BE2C (cell line): ENCODE measurements around the gene AFF1.

Source experiments
- DNase-seq: peaks from one replicate; pipeline ENCODE4 v3.0.0-alpha.2; 2020
- H3K27me3 ChIP-seq: fragments of 250-450 bp; sonication (Bioruptor Pico); 2 replicates; pipeline ENCODE4 v1.5.1; 2020; ENCODE audit warnings: mild to moderate bottlenecking
- H3K36me3 ChIP-seq: fragments of 250-450 bp; sonication (Bioruptor Pico); 2 replicates; pipeline ENCODE4 v1.5.1; 2020; ENCODE audit warnings: mild to moderate bottlenecking
- H3K4me1 ChIP-seq: fragments of 250-450 bp; sonication (Bioruptor Pico); 2 replicates; pipeline ENCODE4 v1.5.1; 2020
- H3K4me3 ChIP-seq: 2 replicates; pipeline ENCODE4 v1.5.1; 2011; ENCODE audit warnings: low read depth, low read length
- H3K9me3 ChIP-seq: fragments of 250-450 bp; sonication (Bioruptor Pico); 2 replicates; pipeline ENCODE4 v1.5.1; 2020
- CTCF ChIP-seq: IDR thresholded peaks from 2 replicates; pipeline ENCODE4 v1.5.1; 2012; ENCODE audit warnings: mild to moderate bottlenecking, low read depth, low read length

Gene AFF1

DNA sequence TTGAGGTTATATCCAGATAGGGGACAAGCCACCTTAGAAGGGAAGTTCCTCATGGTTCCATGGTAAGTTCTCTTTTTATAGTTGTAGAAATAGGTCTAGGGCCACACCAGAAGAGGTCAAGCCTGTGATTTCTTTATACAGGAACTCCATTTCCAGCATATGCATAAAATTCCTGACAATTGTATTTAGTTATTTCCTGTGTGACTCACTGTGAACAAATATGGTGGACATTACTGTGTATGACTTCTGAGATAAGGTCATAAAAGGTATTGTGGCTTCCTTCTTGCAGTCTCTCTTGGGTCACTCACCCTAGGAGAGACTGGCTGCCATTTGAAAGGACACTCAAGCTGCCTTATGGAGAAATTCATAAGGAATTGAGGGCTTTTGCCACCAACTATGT lies 40.4 kb upstream of the AFF1 start:
- H3K27me3 ChIP-seq, result no peaks in the 10 kb centered on the region
- no peaks in the 10 kb centered on the region for H3K9me3 ChIP-seq
- H3K4me3 ChIP-seq, result no peak overlapping the region
- DNase-seq, result no peak
- no peaks in the 10 kb centered on the region for H3K36me3 ChIP-seq
- no peak for TF ChIP-seq CTCF
- peaks cover 9% of the 10 kb centered on the region for H3K4me1 ChIP-seq

DNA sequence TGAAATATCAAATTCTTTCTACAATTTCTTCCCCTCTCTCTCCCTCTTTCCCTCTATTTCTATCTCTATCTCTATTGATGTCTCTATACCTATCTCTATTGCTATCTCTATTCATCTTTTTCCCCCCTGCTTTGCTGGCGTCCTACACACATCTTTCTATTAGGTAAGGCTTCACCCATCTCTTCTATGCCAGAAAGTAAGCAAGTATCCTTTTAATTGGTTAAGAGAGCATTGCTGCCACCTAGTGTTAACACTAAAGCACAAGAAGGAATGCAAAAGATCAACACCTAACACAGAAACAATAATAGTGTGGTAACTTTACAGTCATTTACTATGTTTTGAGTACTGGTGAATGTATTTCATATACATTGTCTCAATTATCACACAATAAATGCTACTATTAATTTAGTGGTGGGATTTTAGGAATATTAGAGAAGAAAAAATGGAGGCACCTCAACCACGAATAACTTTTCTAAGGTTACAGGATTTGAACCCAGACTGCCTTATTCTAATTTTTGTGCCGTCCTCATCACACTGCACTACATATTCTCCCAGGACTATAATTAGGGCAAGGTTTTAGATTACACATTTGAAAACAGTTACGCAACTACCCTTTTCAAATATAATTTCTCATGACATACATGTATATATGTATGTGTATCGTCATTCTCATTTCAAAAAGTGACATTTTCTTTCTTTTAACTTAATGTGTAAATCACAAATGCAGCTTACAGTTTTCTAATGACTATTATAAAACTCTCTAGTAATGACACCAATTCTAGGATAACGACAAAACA lies 38.9 kb upstream of the AFF1 start:
- Histone ChIP-seq H3K27me3 (no peaks in the 10 kb centered on the region), H3K9me3 (no peaks in the 10 kb centered on the region), H3K4me3 (no peak overlapping the region), H3K36me3 (no peaks in the 10 kb centered on the region), H3K4me1 (peaks cover 9% of the 10 kb centered on the region)
- DNase-seq, result peak; percentile 31
- TF ChIP-seq CTCF, result peak; percentile 75

DNA sequence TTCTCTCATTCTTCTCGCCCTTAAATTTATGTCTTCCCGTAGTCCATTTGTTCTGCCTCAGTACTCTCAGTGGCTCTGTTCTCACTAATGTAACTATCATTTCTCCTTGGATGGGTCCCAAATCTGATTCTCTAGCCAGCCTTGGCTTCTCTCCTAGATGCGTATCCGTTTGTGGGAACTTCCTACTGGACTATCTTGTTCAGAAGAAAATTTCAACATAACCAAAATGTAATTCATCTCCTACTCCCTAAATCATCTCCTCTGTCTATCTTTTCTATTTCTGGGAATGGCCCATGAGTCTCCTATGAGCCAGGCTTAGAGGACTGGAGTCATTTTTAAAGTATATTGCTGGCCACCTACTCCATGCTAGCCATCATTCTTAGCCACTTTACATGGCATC lies 38.2 kb upstream of the AFF1 start:
- Histone ChIP-seq H3K27me3 (no peaks in the 10 kb centered on the region), H3K4me1 (peaks cover 9% of the 10 kb centered on the region), H3K36me3 (no peaks in the 10 kb centered on the region), H3K4me3 (no peak overlapping the region), H3K9me3 (no peaks in the 10 kb centered on the region)
- peak; percentile 25 for DNase-seq
- no peak for TF ChIP-seq CTCF

DNA sequence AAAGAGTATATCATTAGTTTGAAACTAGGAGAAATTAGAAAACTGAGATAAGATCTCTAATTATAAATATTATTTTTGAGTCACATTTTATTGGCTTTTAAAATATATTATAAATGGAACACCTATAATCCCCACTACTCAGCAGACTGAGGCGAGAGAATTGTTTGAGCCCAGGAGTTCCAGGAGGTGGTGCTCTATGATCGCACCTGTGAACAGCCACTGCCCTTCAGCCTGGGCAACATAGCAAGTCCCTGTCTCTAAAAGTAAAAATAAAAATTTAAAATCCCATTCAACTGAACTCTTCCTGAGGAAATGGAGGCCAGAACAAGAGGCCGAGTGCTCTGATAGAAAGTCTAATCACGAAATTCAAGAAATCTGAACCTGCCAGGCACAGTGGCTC lies 36.2 kb upstream of the AFF1 start:
- Histone ChIP-seq H3K4me1 (peaks cover 9% of the 10 kb centered on the region), H3K9me3 (no peaks in the 10 kb centered on the region), H3K27me3 (no peaks in the 10 kb centered on the region), H3K36me3 (no peaks in the 10 kb centered on the region), H3K4me3 (no peak overlapping the region)
- peak; percentile 33 for DNase-seq
- TF ChIP-seq CTCF, result peak; percentile 60

DNA sequence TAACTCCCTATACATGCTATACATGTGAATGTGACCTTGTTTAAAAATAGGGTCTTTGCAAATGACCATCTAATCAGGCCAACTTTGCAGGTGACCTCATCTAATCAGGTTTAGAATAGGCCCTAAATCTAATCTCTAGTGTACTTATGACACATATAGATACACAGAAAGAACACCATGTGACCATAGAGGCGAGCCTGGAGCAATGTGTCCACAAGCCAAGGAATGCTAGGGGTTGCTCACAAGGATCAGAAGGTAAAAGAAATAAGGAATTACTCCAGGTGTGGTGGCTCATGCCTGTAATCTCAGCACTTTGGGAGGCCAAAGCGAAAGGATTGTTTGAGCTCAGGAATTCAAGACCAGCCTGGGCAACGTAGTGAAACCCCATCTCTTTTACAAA lies 32.9 kb upstream of the AFF1 start:
- Histone ChIP-seq H3K27me3 (no peaks in the 10 kb centered on the region), H3K9me3 (no peaks in the 10 kb centered on the region), H3K4me3 (no peak overlapping the region), H3K36me3 (no peaks in the 10 kb centered on the region), H3K4me1 (no peaks in the 10 kb centered on the region)
- no peak for TF ChIP-seq CTCF
- no peak for DNase-seq

DNA sequence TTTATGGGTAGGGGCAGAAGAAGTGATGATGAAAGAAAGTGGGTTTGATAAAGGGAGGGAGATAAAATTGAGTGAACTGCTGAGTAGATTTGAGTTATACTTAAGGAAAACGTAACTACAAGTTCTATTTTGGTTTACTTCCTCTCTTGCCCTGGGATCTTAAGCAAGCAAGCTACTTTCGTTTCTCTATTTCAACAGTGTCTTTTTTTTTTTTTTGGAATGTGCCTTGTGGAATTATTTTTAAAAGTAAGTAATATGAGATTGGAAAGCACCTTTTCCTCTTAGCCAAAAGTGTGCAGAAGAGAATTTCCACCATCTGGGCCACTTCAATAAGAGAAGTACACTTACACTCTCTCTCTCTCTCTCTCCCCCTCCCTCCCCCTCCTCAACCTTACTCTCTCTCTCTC lies 26.6 kb upstream of the AFF1 start:
- Histone ChIP-seq H3K27me3 (no peaks in the 10 kb centered on the region), H3K4me1 (no peaks in the 10 kb centered on the region), H3K9me3 (no peaks in the 10 kb centered on the region), H3K36me3 (no peaks in the 10 kb centered on the region), H3K4me3 (no peak overlapping the region)
- TF ChIP-seq CTCF, result no peak
- no peak for DNase-seq
